ENCODE measurements around the gene GMPR.

GMPR gene

DNA sequence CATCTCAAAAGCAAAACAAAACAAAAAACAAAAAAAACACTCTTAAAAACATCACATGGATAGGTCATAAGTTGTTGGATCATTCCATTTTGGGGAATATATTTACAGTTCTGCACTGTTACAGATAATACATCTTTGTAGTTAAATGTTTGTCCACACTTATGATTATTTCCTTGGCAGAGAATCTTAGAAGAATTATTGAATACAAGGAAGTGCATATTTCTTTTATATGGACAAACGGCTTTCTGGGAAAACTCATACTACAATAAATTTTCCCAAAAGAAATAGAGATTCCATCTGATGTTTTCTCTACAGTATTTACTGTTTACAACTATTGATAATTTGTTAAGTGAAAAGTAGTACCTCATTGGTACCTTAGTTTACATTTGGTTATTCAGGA, 33.8 kb downstream of the GMPR start:
- no peak for DNase-seq (ENCODE audit: low read depth)

DNA sequence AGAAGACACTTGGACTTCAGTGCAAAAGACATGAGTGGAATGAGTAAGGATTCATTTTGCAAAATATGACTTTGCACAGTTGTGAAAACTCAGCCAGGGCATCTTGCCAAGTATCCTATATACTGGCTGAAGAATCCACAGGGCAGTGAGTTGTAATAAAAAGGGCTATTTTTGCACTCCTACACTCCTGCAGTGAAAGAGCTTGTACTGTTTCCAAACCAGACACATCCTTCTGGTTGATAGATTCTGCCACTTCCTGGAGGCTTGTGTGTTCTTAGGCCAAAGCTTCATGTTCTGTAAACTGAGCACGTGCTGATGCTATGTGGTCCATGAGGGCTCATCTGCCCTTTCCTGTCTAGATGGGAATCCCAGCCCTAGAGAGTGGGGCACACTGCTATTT, 34.9 kb downstream of the GMPR start:
- DNase-seq (ENCODE audit: low read depth), result no peak

DNA sequence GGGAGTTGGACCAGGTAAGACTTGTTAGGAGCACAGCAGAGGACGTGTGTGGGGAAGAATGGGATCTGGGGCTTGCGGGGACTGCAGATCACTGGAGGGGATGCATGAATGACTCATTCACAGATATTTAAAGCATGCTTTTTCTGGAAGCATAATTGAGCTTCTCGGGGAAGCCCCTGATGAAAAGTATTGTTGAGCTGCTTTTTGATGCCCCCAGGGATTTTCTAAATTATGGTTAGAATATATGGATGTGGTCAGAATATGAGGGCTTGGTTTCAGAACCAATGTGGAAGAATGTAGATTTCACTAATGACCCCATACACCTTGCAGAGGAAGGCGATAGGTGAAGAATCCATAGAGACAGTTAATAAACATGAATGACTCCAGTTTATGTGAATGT, 36.1 kb downstream of the GMPR start:
- DNase-seq (ENCODE audit: low read depth), result no peak

DNA sequence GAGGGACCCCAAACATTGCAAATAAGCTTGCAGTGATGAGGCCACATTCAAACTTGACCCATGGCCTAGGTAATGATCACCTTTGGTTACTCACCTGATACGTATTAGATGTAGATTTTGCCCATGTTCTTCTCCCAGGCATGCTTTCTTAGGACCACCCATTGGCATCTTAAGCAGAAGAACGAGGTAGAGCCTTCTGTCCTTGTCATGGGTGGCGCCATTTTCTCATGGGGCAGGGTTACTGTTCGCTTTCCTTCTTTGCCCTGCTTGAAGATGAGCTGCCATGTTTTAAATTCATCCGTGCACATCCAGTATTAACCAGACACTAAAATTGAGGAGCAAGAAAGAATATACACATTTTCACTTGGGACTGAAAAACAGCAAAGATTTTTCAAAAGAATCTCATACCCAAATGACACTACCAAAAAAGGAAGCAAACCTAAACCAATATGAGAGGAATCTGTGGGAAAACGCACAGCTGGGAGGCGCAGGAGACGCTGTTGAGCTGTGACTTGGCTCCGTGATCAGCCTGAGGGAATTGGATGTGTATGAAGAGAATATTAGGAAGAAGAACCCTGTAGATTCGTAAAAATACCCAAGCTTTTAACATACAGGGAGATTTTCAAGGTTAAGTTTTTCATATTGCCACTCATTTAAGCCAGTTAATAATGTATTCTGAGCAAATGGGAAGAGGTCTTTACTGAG, 36.6 kb downstream of the GMPR start:
- DNase-seq (ENCODE audit: low read depth), result no peak

DNA sequence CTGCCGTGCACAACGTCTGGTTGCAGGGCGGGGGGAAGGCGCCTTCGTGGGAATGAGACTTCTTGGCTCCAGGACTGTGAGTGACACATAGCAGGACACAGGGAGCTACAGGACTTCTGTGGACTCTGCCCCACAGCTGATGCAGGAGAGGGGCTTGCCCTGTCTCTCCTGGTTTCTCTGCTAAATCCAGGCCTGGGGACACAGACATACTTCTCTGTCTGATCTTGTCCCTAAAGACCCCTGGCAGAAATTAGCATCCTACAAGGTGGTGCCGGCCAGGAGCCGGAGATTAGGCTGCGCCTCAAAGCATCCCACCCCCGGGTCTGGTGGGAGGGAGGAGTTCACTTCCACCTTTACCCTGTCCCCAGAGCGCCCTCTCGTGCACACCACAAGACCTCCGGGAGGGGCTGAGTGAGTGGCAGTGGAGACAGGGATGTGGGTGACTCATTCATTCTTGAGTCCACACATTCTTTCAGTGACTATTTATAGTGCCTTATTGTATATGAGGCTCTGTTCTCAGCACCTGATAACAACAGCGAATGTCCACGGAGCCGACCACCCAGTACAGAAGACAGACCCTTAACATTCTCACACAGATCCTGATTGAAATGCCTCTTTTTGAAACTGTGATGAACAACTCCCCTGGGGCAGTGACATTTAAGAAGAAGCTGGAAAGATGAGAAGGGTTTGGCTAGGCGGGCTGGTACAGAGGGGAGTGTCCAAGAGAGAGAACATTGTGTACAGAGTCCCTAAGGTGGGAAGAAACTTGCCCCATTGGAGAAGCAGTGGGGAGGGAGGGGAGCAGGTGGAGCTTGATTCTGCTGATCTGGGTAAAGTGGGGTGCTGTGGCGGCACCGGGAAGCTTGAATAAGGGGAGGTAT, 39.0 kb downstream of the GMPR start:
- DNase-seq (ENCODE audit: low read depth), result no peak

DNA sequence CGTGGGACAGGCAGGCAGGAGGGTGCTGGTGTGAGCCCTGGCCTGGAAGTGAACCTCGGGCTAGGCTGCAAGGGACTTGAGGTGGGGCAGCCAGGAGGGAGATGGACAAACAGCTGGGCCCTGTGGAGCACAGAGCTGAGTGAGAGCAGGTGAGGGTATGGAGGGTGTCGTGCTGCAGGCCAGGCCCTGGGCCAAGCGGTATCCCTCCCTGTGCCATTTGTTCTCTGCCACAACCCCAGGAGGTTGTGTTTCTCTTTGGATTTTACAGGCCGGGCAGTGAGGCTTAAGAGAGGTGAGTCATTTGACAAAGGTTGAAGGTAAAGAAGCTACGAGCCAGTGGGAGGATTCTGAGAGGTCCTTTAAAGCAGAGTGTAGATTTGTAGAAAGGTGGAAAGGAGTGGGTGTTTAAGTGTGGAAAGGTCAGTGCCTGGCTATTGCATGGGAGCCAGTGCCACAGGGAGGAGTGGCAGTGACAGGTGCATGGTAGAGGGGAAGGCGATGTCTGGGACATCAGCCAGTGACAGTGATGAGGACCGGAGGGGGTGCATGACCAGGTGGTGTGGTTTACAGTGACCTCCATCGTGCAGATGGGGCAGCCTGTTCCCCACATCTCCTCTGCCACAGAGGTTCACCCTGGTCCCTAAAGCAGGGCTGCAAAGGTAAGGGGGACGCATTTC, 39.8 kb downstream of the GMPR start:
- no peak for DNase-seq (ENCODE audit: low read depth)

DNA sequence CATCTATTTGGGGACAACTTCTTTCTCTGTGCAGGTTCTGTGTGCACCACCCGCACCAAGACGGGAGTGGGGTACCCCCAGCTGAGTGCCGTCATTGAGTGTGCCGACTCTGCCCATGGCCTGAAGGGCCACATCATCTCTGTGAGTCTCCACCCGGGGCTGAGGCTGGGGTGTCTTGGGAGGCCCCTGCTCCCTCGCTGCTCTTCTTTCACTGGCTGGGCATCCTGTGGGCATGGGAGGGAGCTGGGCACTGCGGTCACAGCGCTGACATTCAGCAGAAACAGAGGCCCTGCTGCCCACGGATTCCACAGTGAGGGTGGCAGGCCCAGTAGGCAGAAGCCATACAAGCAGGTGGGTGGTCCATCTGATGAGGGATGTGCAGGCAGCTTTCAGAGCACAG, 40.4 kb downstream of the GMPR start:
- no peak for DNase-seq (ENCODE audit: low read depth)

DNA sequence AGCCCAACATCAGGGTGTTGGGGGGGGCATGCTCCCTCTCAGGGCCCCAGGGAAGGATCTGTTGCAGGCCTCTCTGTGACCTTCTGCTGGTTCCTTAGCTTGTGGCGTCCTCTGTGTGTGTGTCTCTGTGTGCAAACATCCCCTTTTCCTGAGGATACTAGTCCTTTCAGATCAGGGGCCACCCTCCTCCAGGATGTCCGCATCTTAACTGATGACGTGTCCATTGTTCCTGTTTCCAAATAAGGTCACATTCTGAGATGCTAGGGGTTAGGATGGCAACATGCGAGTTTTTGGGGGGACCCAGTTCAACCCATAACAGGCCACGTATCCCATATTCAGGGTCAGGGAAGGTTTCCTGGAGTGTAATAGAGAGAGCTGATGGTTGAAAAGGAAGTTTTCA, 40.9 kb downstream of the GMPR start:
- DNase-seq (ENCODE audit: low read depth), result no peak

DNA sequence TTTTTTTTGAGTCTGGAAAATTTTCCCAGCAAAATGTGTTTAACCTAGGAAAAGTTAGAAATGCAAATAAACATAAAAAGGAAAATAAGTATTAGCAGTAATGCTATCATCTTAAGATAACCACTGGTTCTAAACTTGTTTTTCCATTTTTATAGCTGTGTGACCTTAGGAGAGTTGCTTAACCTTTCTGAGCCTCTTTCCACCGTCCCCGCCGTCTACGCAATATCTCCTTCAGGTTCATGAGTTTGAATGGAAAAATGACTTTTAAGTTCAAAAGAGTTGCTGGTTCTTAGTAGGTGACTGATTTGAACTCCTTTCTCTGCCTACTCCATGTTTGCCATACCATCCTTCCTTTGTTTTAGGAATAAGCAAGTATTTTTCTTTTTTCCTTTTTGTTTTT, 44.0 kb downstream of the GMPR start:
- no peak for DNase-seq (ENCODE audit: low read depth)

DNA sequence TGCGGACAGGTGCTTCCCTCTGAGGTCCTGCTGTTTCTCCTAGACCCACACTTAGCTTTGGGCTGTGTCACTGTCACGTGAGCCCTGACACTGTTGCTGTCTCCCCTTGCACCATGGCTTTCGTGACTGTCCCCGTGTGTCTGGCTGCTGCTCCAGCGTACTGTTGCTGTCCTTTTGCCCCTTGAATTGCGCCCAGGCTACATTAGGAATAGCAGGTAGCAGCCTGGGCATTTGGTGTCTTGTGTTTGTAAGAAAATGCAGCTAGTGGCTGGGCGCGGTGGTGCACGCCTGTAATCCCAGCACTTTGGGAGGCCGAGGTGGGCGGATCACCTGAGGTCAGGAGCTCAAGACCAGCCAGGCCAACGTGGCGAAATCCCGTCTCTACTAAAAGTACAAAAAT, 46.1 kb downstream of the GMPR start:
- DNase-seq (ENCODE audit: low read depth), result no peak

DNA sequence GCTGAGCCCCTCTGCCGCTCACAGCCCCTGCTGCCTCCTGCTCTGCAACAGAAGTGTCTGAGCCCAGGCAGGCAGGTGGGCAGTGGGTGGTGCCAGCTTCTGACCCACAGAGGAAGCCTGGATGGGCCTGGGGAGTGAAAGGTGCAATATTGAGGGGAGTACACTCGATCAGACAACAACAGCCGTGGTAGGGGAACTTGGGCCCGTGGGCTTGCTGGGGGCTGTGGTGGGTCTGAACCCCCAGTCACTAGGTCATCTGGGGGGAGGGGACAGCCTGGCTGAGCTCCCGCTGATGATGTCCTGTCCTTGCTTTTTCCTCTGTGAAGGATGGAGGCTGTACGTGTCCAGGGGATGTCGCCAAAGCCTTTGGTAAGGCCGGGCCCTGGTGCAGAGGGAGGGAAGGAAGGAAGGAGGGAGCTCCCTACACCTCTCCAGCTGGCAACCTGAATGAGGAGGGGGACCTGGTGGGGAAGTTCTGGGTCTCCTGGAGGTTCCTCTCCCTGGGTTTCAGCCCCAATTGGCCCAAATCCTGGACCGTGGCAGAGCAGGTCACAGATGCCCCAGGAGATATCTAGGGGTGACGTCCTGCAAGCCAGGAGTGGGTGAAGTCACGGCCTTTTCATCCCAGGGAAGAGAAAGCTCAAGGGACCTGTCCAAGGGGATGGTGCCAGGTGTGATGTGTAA, 47.2 kb downstream of the GMPR start:
- no peak for DNase-seq (ENCODE audit: low read depth)

DNA sequence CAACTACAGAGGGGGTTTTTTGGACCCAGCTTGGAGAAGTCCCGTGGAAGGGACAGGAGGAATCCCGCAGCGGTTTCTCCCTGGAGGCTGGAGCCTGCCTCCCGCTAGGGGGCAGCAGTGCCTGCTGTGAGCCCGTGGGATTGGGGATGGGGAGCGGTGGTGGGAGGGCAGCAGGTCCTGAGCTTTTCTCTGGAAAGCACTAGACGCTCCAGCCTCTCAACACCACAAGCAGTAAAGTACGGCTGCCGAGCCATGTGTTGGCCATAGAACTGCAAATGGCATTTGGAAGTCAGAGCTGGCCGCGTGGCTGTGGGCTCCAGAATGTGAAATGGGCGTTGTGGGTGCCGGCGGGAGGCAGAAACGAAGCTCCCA, 47.8 kb downstream of the GMPR start:
- DNase-seq (ENCODE audit: low read depth), result peak; percentile 7

DNA sequence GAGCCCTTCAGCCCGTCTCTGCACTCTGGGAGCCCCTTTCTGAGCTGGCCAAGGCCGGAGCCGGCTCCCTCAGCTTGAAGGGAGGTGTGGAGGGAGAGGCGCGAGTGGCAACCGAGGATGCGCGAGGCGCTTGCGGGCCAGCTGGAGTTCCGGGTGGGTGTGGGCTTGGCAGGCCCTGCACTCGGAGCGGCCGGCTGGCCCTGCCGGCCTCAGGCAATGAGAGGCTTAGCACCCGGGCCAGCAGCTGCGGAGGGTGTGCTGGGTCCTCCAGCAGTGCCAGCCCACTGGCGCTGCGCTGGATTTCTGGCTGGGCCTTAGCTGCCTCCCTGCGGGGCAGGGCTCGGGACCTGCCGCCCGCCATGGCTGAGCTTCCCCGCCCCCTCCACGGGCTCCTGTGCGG, 49.8 kb downstream of the GMPR start:
- no peak for DNase-seq (ENCODE audit: low read depth)

DNA sequence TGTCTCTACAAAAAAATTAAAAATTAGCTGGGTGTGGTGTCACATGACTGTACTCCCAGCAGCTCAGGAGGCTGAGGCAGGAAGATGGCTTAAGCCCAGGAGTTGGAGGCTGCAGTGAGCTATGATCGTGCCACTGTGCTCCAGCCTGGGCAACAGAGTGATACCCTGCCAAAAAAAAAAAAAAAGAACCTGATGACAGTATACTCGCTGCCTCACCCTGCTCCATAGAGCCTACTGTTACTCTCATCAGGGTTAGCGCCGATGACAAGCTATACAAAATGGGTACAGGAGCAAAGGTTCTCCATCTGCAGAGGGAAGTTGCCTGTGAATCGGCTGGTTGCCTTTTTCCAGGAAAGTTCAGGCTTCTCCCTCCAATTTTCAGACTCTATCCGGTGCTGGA, 53.4 kb downstream of the GMPR start:
- no peak for DNase-seq (ENCODE audit: low read depth)

DNA sequence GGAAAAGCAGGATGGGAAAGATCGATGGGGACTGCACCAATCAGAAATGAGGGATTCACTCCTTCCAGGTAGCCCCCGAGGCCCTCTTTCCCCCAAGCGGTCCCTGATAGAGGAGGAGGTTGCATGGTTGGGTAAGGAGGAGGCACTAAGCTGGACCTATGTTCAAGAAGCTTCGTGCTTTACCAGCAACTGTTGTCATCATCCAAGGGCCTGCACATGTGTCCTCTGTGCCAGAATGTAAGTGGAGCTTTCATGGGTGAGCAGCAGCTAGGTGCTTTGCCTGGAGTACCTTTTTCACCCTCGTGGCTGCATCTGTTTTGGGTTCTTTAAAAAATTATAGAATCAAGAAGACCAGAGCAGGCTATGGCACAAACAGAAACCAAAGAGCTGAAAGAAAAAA, 54.0 kb downstream of the GMPR start:
- DNase-seq (ENCODE audit: low read depth), result no peak

DNA sequence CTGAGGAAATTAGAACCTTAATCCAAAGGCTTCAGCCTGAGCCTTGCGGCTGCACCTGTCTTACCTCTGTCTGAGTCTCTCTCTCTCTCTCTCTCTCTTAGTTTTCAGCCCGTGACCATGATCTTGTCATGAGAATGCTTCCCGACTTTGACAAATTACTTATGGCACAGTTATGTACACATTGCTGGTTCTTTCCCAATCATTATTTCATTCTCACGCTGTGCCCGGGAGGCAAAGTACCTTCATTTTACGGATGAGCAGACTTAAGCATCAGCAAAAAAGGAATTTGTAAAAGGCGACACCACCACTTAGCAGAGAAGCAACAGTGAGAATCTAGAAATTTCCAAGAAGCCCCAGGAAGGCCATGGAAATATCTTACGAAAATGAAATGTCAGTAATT, 54.6 kb downstream of the GMPR start:
- DNase-seq (ENCODE audit: low read depth), result no peak

DNA sequence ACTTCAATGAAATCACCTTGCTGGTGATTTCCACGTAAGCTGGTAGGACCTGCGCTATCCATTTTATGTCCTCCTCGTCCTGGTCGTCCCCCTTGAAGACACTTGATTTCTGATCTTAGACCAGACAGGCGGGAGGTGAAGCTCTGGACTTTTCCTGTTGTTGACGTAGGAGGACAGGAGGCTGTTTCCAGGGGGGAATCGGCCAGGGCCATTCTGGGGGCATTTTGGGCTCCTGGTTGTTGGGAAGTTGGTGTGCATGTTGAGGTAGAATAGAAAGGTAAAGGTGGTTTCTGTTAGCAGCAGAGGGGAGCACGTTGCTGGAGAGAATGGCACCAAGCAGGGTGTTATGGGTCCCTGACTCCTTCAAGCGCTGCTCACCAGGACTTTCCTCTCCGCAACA, 56.0 kb downstream of the GMPR start:
- DNase-seq (ENCODE audit: low read depth), result no peak

DNA sequence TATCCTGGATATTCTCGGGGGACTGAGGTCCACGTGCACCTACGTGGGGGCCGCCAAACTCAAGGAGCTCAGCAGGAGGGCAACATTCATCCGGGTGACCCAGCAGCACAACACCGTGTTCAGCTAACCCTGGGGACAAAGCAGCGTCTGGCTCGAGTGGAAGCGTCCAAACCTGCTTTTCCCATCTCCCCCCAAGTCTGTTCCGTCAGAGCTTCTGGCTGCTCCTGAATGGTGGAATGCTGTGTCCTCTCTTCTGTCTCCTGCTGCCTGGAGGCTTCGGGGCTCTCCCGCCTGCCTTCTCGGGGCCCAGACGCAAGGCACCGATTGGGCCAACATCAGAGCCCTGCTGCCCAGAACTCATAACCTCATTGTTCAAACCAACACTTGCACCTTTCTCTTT, 56.7 kb downstream of the GMPR start:
- DNase-seq (ENCODE audit: low read depth), result no peak

DNA sequence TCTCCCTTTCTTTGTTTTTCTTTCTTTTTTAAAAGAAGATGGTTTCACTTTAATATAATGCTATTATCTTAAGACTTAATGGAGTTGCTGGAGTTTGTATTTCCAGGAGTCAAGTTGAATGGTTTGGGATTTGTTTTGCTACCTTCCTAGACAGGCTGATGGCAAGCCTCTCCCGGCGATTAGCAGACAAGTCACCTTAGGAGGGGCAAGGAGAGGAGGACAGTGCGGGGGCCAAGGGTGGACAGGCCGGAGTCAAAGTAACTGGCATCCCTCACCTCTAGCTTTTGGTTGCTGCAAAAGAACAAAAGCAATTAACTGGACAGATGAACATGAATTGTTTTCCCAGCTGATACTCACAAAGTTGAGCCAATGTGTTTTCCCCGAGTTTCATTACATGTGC, 57.1 kb downstream of the GMPR start:
- no peak for DNase-seq (ENCODE audit: low read depth)

DNA sequence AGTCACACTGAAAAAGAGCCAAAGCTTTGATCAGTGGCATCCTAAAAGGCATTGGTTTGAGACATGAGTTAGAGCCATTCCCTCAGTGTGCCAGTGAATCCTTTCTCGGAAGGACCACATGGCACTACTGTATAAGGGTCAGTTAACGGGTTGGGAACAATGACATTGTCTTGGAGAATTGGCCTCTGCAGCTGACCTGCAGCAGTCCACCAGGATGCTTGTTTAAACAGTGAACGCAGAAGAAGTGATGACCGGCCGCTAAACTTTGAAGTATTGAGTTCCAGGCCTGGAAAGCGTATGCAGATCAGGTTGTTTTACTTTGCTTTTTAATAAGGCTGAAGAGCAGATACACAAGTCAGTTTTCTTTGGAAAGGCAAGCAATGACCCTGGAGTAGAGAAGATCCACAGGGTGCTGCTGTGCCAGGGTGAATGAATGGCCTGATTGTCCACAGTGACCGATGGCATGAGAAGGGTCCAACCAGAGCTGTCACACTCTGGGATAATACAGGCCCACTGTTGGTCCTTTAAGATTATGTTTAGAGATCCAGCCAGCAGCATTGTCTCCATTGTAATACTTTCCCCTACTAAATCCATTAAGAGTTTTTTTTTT, 57.8 kb downstream of the GMPR start:
- DNase-seq (ENCODE audit: low read depth), result no peak

DNA sequence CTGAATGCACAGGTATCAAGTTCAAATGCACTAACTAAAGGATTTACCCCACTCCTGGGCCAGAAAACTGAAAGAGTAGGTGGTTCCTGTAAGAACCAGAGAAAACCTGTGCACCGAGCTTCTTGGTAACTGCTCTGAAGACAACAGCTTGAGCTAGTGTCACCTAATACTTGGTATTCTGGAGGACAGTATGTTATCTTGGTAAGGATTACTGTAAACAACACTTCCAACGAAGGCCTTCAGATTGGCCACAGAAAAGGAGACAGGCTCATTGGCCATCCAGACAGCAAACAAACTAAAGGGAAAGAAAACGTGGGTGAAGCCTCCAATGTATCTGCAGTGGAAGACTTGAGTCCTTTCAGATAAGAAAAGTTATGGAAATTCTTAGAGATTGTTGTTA, 61.5 kb downstream of the GMPR start:
- DNase-seq (ENCODE audit: low read depth), result no peak

DNA sequence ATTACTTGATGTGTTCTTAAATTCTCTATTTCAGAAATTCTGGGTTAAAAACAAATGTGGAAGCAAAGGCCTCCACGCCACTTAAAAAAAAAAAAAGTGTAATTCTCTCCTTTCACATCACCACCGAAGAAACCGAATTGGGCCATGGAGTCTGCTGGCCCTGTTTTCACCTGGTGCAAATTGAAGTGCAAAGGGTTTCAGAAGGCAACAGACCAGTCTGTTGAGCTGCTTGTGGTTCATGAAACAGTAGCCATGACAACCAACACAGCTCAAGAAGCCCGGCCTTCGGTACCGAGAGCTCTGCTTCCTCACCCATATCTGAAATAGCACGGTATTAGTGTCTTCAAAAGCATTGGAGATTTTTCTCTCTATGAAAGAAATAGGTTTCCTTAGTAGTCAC, 63.1 kb downstream of the GMPR start:
- no peak for DNase-seq (ENCODE audit: low read depth)

Data from activated T-cell treated with anti-CD3 and anti-CD28 coated beads for 24 hours (primary cell).